BE2C (cell line): ENCODE measurements around the gene CLDN9.

Source experiments
- DNase-seq: peaks from one replicate; pipeline ENCODE4 v3.0.0-alpha.2; 2020
- H3K27me3 ChIP-seq: fragments of 250-450 bp; sonication (Bioruptor Pico); 2 replicates; pipeline ENCODE4 v1.5.1; 2020; ENCODE audit warnings: mild to moderate bottlenecking
- H3K36me3 ChIP-seq: fragments of 250-450 bp; sonication (Bioruptor Pico); 2 replicates; pipeline ENCODE4 v1.5.1; 2020; ENCODE audit warnings: mild to moderate bottlenecking
- H3K4me1 ChIP-seq: fragments of 250-450 bp; sonication (Bioruptor Pico); 2 replicates; pipeline ENCODE4 v1.5.1; 2020
- H3K4me3 ChIP-seq: 2 replicates; pipeline ENCODE4 v1.5.1; 2011; ENCODE audit warnings: low read depth, low read length
- H3K9me3 ChIP-seq: fragments of 250-450 bp; sonication (Bioruptor Pico); 2 replicates; pipeline ENCODE4 v1.5.1; 2020
- CTCF ChIP-seq: IDR thresholded peaks from 2 replicates; pipeline ENCODE4 v1.5.1; 2012; ENCODE audit warnings: mild to moderate bottlenecking, low read depth, low read length

Gene CLDN9

GRCh38 chr16:2966808-2967191 lies 45.9 kb upstream of the CLDN9 start:
- no peak for TF ChIP-seq CTCF
- DNase-seq: no peak
- Histone ChIP-seq H3K4me3 (no peak overlapping the region), H3K27me3 (no peaks in the 10 kb centered on the region), H3K36me3 (peaks cover 10% of the 10 kb centered on the region), H3K4me1 (peaks cover 7% of the 10 kb centered on the region), H3K9me3 (no peaks in the 10 kb centered on the region)

GRCh38 chr16:2967211-2967631 lies 45.5 kb upstream of the CLDN9 start:
- Histone ChIP-seq H3K4me3 (no peak overlapping the region), H3K9me3 (no peaks in the 10 kb centered on the region), H3K36me3 (peaks cover 14% of the 10 kb centered on the region), H3K27me3 (no peaks in the 10 kb centered on the region), H3K4me1 (peaks cover 9% of the 10 kb centered on the region)
- TF ChIP-seq CTCF: no peak
- DNase-seq: no peak

GRCh38 chr16:2967721-2968161 lies 45.0 kb upstream of the CLDN9 start:
- TF ChIP-seq CTCF: no peak
- no peaks in the 10 kb centered on the region for H3K9me3 ChIP-seq
- no peak overlapping the region for H3K4me3 ChIP-seq
- H3K36me3 ChIP-seq: peaks cover 19% of the 10 kb centered on the region
- H3K4me1 ChIP-seq: peaks cover 14% of the 10 kb centered on the region
- no peak for DNase-seq
- no peaks in the 10 kb centered on the region for H3K27me3 ChIP-seq

- no peaks in the 10 kb centered on the region for H3K9me3 ChIP-seq
- no peak for DNase-seq
- TF ChIP-seq CTCF: no peak
- H3K27me3 ChIP-seq: no peaks in the 10 kb centered on the region
- peaks cover 26% of the 10 kb centered on the region for H3K36me3 ChIP-seq
- H3K4me1 ChIP-seq: peaks cover 20% of the 10 kb centered on the region
- peak overlapping the region; percentile 80 for H3K4me3 ChIP-seq
Measured at GRCh38 chr16:2968368-2968737, 44.4 kb upstream of the CLDN9 start.

- peak; percentile 95 for DNase-seq
- Histone ChIP-seq H3K4me3 (peak within 1 kb of the TSS; percentile 80), H3K9me3 (no peaks in the 10 kb centered on the region), H3K27me3 (no peaks in the 10 kb centered on the region), H3K36me3 (peaks cover 31% of the 10 kb centered on the region), H3K4me1 (peaks cover 23% of the 10 kb centered on the region)
- no peak for TF ChIP-seq CTCF
Measured at GRCh38 chr16:2968738-2969544, 43.8 kb upstream of the CLDN9 start, which contains the start of gene PAQR4. Gene PAQR4, plus strand, starts transcription at chr16:2969348. Its CDS starts 327 bp downstream, at chr16:2969675.
